Suprapubic skin (tissue), 4 donors: ENCODE measurements around the gene NRXN3. TPM values are rescaled to one million over a fixed set of nuclear protein-coding genes. Genes with fewer than 3 reads are reported as not detected.

Source experiments
- DNase-seq, 2 donors: peaks; one replicate each; pipeline ENCODE4 v3.0.0-alpha.2; 2019; ENCODE audit warnings: low spot score in 2 of 2
- H3K27ac ChIP-seq: fragments of 200-600 bp; sonication (generic); one replicate; pipeline ENCODE4 v1.5.1; 2019
- H3K27me3 ChIP-seq: fragments of 200-600 bp; sonication (generic); one replicate; pipeline ENCODE4 v1.5.1; 2019
- H3K36me3 ChIP-seq: fragments of 200-600 bp; sonication (generic); one replicate; pipeline ENCODE4 v1.5.1; 2019
- H3K4me1 ChIP-seq: fragments of 200-600 bp; sonication (generic); one replicate; pipeline ENCODE4 v1.5.1; 2019
- H3K4me3 ChIP-seq: fragments of 200-600 bp; sonication (generic); one replicate; pipeline ENCODE4 v1.5.1; 2019; ENCODE audit warnings: mild to moderate bottlenecking
- H3K9me3 ChIP-seq: fragments of 200-600 bp; sonication (generic); one replicate; pipeline ENCODE4 v1.5.1; 2019
- CTCF ChIP-seq, 2 donors: fragments of 200-600 bp in 1 of 2; fragments of 450-650 bp in 1 of 2; sonication (generic) in 1 of 2; IDR thresholded peaks; one replicate each; pipeline ENCODE4 v1.5.1; 2016 to 2019; ENCODE audit warnings: antibody characterized with exemption in 2 of 2, mild to moderate bottlenecking in 1 of 2, moderate library complexity in 1 of 2
- EP300 ChIP-seq: sonication (generic); formaldehyde crosslinking; IDR thresholded peaks from one replicate; pipeline ENCODE4 v1.6.1; 2017; ENCODE audit warnings: antibody characterized with exemption
- POLR2A ChIP-seq, 2 donors: fragments of 450-650 bp; IDR thresholded peaks; one replicate each; pipeline ENCODE4 v1.6.1; 2017; ENCODE audit warnings: antibody characterized with exemption in 2 of 2, mild to moderate bottlenecking in 2 of 2, moderate library complexity in 2 of 2
- POLR2AphosphoS5 ChIP-seq, 3 donors: sonication (generic); formaldehyde crosslinking; IDR thresholded peaks; one replicate each; pipeline ENCODE4 v1.6.1; 2017; ENCODE audit warnings: antibody characterized with exemption in 3 of 3
- WGBS: methylation state at CpG from one replicate; pipeline ENCODE4 v1.1.5; 2018; 5-methylcytosine and 5-hydroxymethylcytosine counted together
- total RNA-seq, 4 donors: library from RNA; depleted of rRNA; stranded (reverse); fragments of >200 nt; gene quantifications; one replicate each; pipeline ENCODE4 v1.1.0, GENCODE V29; 2016

NRXN3 gene
- total RNA-seq, 4 donors from 2014 or later: 0.79 to 4.3 (median 3.3) TPM

DNA sequence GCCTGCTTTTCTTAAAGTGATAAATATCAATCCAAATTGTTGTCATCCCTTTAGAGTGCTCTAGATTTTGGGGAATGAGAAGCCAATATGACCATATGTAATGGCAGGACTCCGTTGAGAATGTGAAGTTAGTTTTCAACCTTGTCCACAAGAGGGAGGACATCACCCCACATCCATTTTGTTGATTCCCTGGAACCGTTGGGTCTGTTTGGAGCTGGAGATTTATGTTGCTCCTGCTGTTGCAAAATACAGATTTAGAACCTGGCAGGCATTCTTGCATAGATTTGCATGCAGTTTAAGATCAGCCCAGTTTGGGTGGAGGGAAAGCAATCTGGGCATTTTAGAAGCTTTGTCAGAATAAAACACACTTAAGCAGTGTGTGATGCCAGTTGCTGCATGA lies 620.1 kb downstream of the NRXN3 start:
- Histone ChIP-seq H3K27me3 (peaks cover 3% of the 10 kb centered on the region), H3K4me1 (no peaks in the 10 kb centered on the region), H3K27ac (no peak overlapping the region), H3K9me3 (no peaks in the 10 kb centered on the region), H3K4me3 (no peak overlapping the region), H3K36me3 (no peaks in the 10 kb centered on the region)
- TF ChIP-seq POLR2AphosphoS5 (IDR thresholded peaks at IDR 0.05) (no peak), CTCF (IDR thresholded peaks at IDR 0.05) (no peak), POLR2A (IDR thresholded peaks at IDR 0.05) (no peak), EP300 (no peak)
- no peak for DNase-seq
- WGBS: 12% methylated on average over 2 of the region's 2 CpGs

DNA sequence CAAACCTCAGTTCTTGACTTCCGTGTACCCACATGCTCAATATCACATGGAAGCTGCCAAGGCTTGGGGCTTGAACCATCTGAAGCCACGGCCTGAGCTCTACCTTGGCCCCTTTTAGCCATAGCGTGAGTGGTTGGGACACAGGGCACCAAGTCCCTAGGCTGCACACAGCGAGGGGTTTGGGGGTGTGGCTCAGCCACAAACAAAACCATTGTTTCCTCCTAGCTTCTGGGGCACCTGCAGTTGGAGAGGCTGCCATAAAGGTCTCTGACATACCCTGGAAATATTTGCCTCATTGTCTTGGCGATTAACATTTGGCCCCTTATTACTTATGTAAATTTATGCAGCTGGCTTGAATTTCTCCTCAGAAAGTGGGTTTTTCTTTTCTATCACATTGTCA lies 628.6 kb downstream of the NRXN3 start:
- WGBS: 73% methylated on average over 3 of the region's 5 CpGs
- H3K36me3 ChIP-seq: no peaks in the 10 kb centered on the region
- H3K4me3 ChIP-seq: no peak overlapping the region
- H3K27me3 ChIP-seq: no peaks in the 10 kb centered on the region
- H3K27ac ChIP-seq: no peak overlapping the region
- no peak for DNase-seq
- H3K9me3 ChIP-seq: no peaks in the 10 kb centered on the region
- H3K4me1 ChIP-seq: no peaks in the 10 kb centered on the region
- TF ChIP-seq POLR2A (IDR thresholded peaks at IDR 0.05) (no peak), CTCF (IDR thresholded peaks at IDR 0.05) (no peak), POLR2AphosphoS5 (IDR thresholded peaks at IDR 0.05) (no peak), EP300 (no peak)

DNA sequence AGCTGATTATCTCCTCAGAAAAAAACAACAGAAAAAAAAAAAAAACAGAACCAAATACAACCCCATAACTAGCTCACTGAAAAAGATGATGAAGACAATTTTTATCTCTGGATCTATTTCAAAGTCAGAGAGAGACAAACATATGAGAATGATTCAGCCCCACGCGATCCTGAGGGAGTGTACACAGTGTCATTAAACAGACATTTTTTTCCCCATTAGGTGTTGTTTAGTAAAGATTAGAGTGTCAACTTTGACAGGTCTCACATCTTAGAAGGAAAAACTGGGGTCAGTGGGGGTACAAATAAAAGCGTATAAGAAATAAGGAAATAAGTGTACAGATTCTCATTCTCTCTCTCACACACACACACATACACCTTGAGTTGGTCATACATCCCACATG lies 635.4 kb downstream of the NRXN3 start:
- WGBS: 48% methylated on average over 3 of the region's 3 CpGs
- Histone ChIP-seq H3K9me3 (no peaks in the 10 kb centered on the region), H3K4me3 (no peak overlapping the region), H3K27ac (no peak overlapping the region), H3K4me1 (no peaks in the 10 kb centered on the region), H3K36me3 (no peaks in the 10 kb centered on the region), H3K27me3 (no peaks in the 10 kb centered on the region)
- TF ChIP-seq POLR2AphosphoS5 (IDR thresholded peaks at IDR 0.05): no peak
- no peak for DNase-seq

- H3K4me1 ChIP-seq: no peaks in the 10 kb centered on the region
- no peak overlapping the region for H3K27ac ChIP-seq
- H3K9me3 ChIP-seq: no peaks in the 10 kb centered on the region
- no peak for DNase-seq
- TF ChIP-seq CTCF (IDR thresholded peaks at IDR 0.05): no peak
- no peak for TF ChIP-seq POLR2A (IDR thresholded peaks at IDR 0.05)
- TF ChIP-seq POLR2AphosphoS5 (IDR thresholded peaks at IDR 0.05): no peak
- TF ChIP-seq EP300: no peak
- H3K27me3 ChIP-seq: no peaks in the 10 kb centered on the region
- H3K4me3 ChIP-seq: no peak overlapping the region
- H3K36me3 ChIP-seq: no peaks in the 10 kb centered on the region
- WGBS: 85% methylated on average over 3 of the region's 3 CpGs
Measured at GRCh38 chr14:78823035-78823434, 652.9 kb downstream of the NRXN3 start.

DNA sequence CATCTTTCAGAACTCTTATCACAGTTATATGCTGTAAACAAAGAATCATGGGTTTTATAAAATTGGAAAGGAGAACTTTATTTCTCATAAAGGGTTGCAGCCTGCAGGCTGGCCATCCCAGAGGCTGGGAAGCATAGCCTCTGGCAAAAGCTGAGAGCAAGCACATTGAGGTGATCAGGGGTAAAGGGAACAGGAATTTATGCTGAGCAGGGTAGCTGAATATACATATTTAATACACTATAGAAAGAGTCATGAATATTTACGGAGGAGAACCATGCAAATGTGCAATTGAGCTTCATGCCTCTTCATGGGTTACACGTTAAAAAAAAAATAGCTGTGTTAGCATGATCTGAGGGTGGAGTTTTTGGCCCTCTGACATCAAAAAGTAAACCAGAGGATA lies 653.3 kb downstream of the NRXN3 start:
- no peak overlapping the region for H3K27ac ChIP-seq
- H3K36me3 ChIP-seq: no peaks in the 10 kb centered on the region
- 76% methylated on average over 2 of the region's 2 CpGs for WGBS
- H3K4me1 ChIP-seq: no peaks in the 10 kb centered on the region
- H3K9me3 ChIP-seq: no peaks in the 10 kb centered on the region
- TF ChIP-seq CTCF (IDR thresholded peaks at IDR 0.05) (no peak), POLR2AphosphoS5 (IDR thresholded peaks at IDR 0.05) (no peak), POLR2A (IDR thresholded peaks at IDR 0.05) (no peak), EP300 (no peak)
- H3K4me3 ChIP-seq: no peak overlapping the region
- H3K27me3 ChIP-seq: no peaks in the 10 kb centered on the region
- no peak for DNase-seq

DNA sequence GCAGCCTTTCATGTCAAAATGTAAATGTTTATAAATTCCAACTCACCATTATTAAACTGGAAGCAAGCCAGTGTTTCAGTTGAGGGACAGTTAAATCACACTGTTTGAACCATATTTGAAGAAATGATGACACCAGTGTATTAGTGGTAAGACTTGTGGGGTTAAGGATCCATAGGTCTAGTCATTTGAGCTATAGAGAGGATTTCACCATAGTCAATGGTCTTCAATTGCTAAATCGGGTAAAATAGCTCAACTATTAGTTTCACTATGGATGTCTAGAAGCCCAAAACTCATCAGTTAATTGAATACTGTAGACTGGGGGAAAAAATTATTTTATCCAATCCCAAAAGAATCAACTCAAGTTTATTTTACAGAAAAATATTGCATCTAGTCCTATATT lies 659.1 kb downstream of the NRXN3 start:
- TF ChIP-seq EP300: no peak
- TF ChIP-seq POLR2AphosphoS5 (IDR thresholded peaks at IDR 0.05): no peak
- WGBS: 86% methylated on average over 1 of the region's 1 CpG
- no peak overlapping the region for H3K4me3 ChIP-seq
- DNase-seq: no peak
- H3K4me1 ChIP-seq: no peaks in the 10 kb centered on the region
- no peaks in the 10 kb centered on the region for H3K9me3 ChIP-seq
- no peak overlapping the region for H3K27ac ChIP-seq
- H3K27me3 ChIP-seq: no peaks in the 10 kb centered on the region
- no peaks in the 10 kb centered on the region for H3K36me3 ChIP-seq
